ENCODE measurements around the gene EXOC6B. TPM values are rescaled to one million over a fixed set of nuclear protein-coding genes. Genes with fewer than 3 reads are reported as not detected.

The EXOC6B gene
- total and polyA plus RNA-seq, 2 of the 8 experiments (the other 6 are each of a cell fraction or from before 2014, with no cell fraction given) = 13.5 to 33.0 TPM

GRCh38 chr2:72846171-72847095, 20.6 kb upstream of the EXOC6B start (continued):
- TF ChIP-seq FOSL1 (IDR thresholded peaks at IDR 0.05; ENCODE audit: insufficient read depth, low read depth, low read length) = no peak
- TF ChIP-seq KDM5A (IDR thresholded peaks at IDR 0.05; ENCODE audit: low read length) = no peak
- TF ChIP-seq ASH2L (IDR thresholded peaks at IDR 0.05; ENCODE audit: low read length) = no peak
- no peak for TF ChIP-seq SUZ12 (IDR thresholded peaks at IDR 0.05; ENCODE audit: low read length)
- TF ChIP-seq NANOG (IDR thresholded peaks at IDR 0.05; ENCODE audit: insufficient read depth, low read depth, low read length, poor library complexity, severe bottlenecking) = no peak
- no peak for TF ChIP-seq SIX5 (IDR thresholded peaks at IDR 0.05; ENCODE audit: low read depth, low read length)
- no peak for TF ChIP-seq JUND (IDR thresholded peaks at IDR 0.05; ENCODE audit: low read length)
